Measurements from ENCODE around the gene PRDM2. TPM values are rescaled to one million over a fixed set of nuclear protein-coding genes. Genes with fewer than 3 reads are reported as not detected.

The PRDM2 gene
- total RNA-seq, 4 donors from 2014 or later: 34.7 to 70.1 (median 53.0) TPM

GRCh38 chr1:13865851-13866250 is 165.9 kb downstream of the PRDM2 start:
- TF ChIP-seq, protein P1, sequence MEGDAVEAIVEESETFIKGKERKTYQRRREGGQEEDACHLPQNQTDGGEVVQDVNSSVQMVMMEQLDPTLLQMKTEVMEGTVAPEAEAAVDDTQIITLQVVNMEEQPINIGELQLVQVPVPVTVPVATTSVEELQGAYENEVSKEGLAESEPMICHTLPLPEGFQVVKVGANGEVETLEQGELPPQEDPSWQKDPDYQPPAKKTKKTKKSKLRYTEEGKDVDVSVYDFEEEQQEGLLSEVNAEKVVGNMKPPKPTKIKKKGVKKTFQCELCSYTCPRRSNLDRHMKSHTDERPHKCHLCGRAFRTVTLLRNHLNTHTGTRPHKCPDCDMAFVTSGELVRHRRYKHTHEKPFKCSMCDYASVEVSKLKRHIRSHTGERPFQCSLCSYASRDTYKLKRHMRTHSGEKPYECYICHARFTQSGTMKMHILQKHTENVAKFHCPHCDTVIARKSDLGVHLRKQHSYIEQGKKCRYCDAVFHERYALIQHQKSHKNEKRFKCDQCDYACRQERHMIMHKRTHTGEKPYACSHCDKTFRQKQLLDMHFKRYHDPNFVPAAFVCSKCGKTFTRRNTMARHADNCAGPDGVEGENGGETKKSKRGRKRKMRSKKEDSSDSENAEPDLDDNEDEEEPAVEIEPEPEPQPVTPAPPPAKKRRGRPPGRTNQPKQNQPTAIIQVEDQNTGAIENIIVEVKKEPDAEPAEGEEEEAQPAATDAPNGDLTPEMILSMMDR (IDR thresholded peaks at IDR 0.05): no peak
- TF ChIP-seq POLR2A (IDR thresholded peaks at IDR 0.05): no peak
- H3K36me3 ChIP-seq: no peaks in the 10 kb centered on the region
- no peaks in the 10 kb centered on the region for H3K9me3 ChIP-seq
- H3K27me3 ChIP-seq: no peaks in the 10 kb centered on the region
- H3K4me3 ChIP-seq: no peak overlapping the region
- H3K27ac ChIP-seq: no peak overlapping the region
- no peak for DNase-seq
- no peaks in the 10 kb centered on the region for H3K4me1 ChIP-seq

DNA sequence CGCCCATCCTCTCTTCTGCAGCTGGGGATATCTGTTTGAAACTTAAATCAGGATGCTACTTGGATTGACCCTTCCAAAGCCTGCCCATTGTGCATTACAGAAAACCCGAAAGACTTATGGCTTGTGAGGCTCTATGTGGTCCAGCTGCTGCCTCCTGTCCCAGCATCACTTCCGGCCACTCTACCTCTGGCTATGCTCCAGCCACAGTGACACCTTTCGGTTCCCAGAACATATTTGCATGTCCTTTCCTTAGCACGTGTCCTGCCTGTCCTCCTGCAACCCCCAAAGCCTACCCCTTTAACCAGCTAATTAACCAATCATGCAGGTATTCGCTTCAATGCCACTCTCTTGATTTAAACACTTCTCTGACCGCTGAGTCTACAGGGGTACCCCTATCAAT is 167.6 kb downstream of the PRDM2 start:
- H3K9me3 ChIP-seq: no peaks in the 10 kb centered on the region
- DNase-seq: no peak
- TF ChIP-seq POLR2A (IDR thresholded peaks at IDR 0.05): no peak
- TF ChIP-seq, protein P1 (IDR thresholded peaks at IDR 0.05): no peak
- H3K27me3 ChIP-seq: no peaks in the 10 kb centered on the region
- no peaks in the 10 kb centered on the region for H3K4me1 ChIP-seq
- no peak overlapping the region for H3K27ac ChIP-seq
- H3K4me3 ChIP-seq: no peak overlapping the region
- H3K36me3 ChIP-seq: no peaks in the 10 kb centered on the region

DNA sequence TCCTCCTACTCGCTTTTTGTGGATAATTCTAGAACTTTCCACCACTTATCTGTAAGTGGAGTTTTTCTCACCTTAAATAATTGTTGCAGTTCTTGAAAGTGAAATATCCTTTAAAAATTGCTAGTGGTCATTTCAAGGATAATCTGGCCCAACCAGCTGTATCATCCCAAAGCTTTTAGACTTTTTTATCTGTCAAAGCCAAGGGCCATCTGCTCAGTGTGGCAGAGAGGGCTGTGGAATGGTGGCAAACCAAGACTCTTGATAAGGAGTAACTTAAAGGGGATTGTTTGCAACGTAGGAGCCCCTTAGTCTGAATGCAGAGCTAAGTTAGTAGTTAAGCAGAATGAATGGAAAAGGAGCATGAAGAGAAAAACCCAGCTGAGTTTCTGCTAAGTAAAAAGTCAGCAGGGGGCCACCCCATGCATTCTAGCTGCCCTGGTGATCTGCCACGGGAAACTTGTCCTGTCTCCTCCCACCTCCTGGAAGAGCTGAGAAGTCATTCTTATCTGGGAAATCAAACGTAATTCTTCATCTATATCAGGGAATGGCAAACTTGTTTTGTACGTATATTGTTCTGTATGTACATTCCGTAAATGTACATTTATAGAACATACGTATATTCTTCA is 169.3 kb downstream of the PRDM2 start:
- Histone ChIP-seq H3K36me3 (no peaks in the 10 kb centered on the region), H3K9me3 (no peaks in the 10 kb centered on the region), H3K4me1 (no peaks in the 10 kb centered on the region), H3K4me3 (no peak overlapping the region), H3K27ac (no peak overlapping the region), H3K27me3 (no peaks in the 10 kb centered on the region)
- DNase-seq: no peak
- no peak for TF ChIP-seq POLR2A (IDR thresholded peaks at IDR 0.05)
- TF ChIP-seq, protein P1 (IDR thresholded peaks at IDR 0.05): no peak

DNA sequence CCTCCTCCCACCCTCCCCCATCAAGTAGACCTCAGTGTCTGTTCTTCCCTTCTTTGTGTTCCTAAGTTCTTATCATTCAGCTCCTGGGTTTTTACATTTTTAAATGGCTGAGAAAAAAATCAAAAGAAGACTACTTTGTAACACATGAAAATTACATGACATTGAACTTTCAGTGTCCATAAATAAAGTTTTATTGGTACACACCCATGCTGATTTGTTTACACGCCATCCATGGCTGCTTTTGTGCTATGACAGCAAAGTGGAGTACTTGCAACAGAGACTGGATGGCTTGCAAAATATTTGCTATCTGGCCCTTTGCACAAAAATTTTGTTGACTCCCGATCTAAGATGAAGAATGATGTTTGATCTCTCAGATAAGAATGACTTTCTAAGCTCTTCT is 171.4 kb downstream of the PRDM2 start:
- DNase-seq: no peak
- no peak overlapping the region for H3K27ac ChIP-seq
- no peaks in the 10 kb centered on the region for H3K36me3 ChIP-seq
- TF ChIP-seq POLR2A (IDR thresholded peaks at IDR 0.05): no peak
- TF ChIP-seq, protein P1 (IDR thresholded peaks at IDR 0.05): no peak
- no peaks in the 10 kb centered on the region for H3K4me1 ChIP-seq
- H3K9me3 ChIP-seq: no peaks in the 10 kb centered on the region
- no peak overlapping the region for H3K4me3 ChIP-seq
- no peaks in the 10 kb centered on the region for H3K27me3 ChIP-seq

GRCh38 chr1:13871886-13872285 is 171.9 kb downstream of the PRDM2 start:
- DNase-seq: no peak
- Histone ChIP-seq H3K4me1 (no peaks in the 10 kb centered on the region), H3K9me3 (no peaks in the 10 kb centered on the region), H3K36me3 (no peaks in the 10 kb centered on the region), H3K27ac (no peak overlapping the region), H3K4me3 (no peak overlapping the region), H3K27me3 (no peaks in the 10 kb centered on the region)
- TF ChIP-seq, protein P1 (IDR thresholded peaks at IDR 0.05): no peak
- TF ChIP-seq POLR2A (IDR thresholded peaks at IDR 0.05): no peak

GRCh38 chr1:13873032-13873431 is 173.0 kb downstream of the PRDM2 start:
- Histone ChIP-seq H3K4me1 (no peaks in the 10 kb centered on the region), H3K9me3 (no peaks in the 10 kb centered on the region), H3K27ac (no peak overlapping the region), H3K27me3 (no peaks in the 10 kb centered on the region), H3K4me3 (no peak overlapping the region), H3K36me3 (no peaks in the 10 kb centered on the region)
- no peak for DNase-seq
- no peak for TF ChIP-seq POLR2A (IDR thresholded peaks at IDR 0.05)
- TF ChIP-seq, protein P1 (IDR thresholded peaks at IDR 0.05): no peak

All from Peyer's patch (tissue), 4 donors.